A549 (cell line): Measurements from ENCODE around the gene RNF220.

Experiments
- CBX8 ChIP-seq: fragments of 200-600 bp; sonication (generic); IDR thresholded peaks from 2 replicates; pipeline ENCODE4 v1.6.1; 2016
- CEBPB ChIP-seq, 2 experiments: fragments of >200 bp in 1 of 2; sonication (Bioruptor Twin) in 1 of 2; formaldehyde crosslinking in 1 of 2; IDR thresholded peaks; 2 replicates each; pipeline ENCODE4 v1.6.1; 2012 to 2016
- CHD2 ChIP-seq: fragments of 150-350 bp; IDR thresholded peaks from 2 replicates; pipeline ENCODE4 v1.6.1; 2014; ENCODE audit warnings: low read length; ENCODE audit not compliant: partially characterized antibody
- EHMT2 ChIP-seq: fragments of 200-600 bp; sonication (generic); IDR thresholded peaks from 2 replicates; pipeline ENCODE4 v1.6.1; 2016; ENCODE audit warnings: antibody characterized with exemption, low read depth, mild to moderate bottlenecking, moderate library complexity
- EP300 ChIP-seq, 2 experiments: fragments of >200 bp; sonication (Bioruptor Twin); formaldehyde crosslinking; IDR thresholded peaks; 2 replicates in 1 of 2; 3 replicates in 1 of 2; pipeline ENCODE4 v1.6.1; 2016 to 2017
- MYC ChIP-seq: IDR thresholded peaks from 2 replicates; pipeline ENCODE4 v1.6.1; 2012; ENCODE audit warnings: mild to moderate bottlenecking, inconsistent platforms, low read length, improper control_type of control experiment, borderline replicate concordance
- PBX3 ChIP-seq: IDR thresholded peaks from 2 replicates; pipeline ENCODE4 v1.6.1; 2012
- POLR2A ChIP-seq: IDR thresholded peaks from 2 replicates; pipeline ENCODE4 v1.6.1; 2012; ENCODE audit warnings: mild to moderate bottlenecking, low read length
- RAD21 ChIP-seq, 2 experiments: fragments of >200 bp in 1 of 2; sonication (Bioruptor Twin) in 1 of 2; formaldehyde crosslinking in 1 of 2; IDR thresholded peaks in 1 of 2; conservative IDR thresholded peaks in 1 of 2; 2 replicates in 1 of 2; 3 replicates in 1 of 2; pipeline ENCODE4 v1.6.1; 2012 to 2018; ENCODE audit warnings: inconsistent platforms in 1 of 2
- REST ChIP-seq: fragments of 200-600 bp; sonication (generic); IDR thresholded peaks from 2 replicates; pipeline ENCODE4 v1.6.1; 2016; ENCODE audit warnings: antibody characterized with exemption, mild to moderate bottlenecking, moderate library complexity
- SMC3 ChIP-seq: fragments of >200 bp; sonication (Bioruptor Twin); formaldehyde crosslinking; IDR thresholded peaks from 3 replicates; pipeline ENCODE4 v1.6.1; 2018; ENCODE audit warnings: inconsistent platforms
- ZC3H11A ChIP-seq: fragments of 450-650 bp; IDR thresholded peaks from 2 replicates; pipeline ENCODE4 v1.6.1; 2014; ENCODE audit warnings: antibody characterized with exemption, mild to moderate bottlenecking
- TF ChIP-seq, protein P1 (sequence below): fragments of >200 bp; sonication (Bioruptor Twin); formaldehyde crosslinking; IDR thresholded peaks from 3 replicates; pipeline ENCODE4 v1.5.1; 2016
- TF ChIP-seq, protein P2 (sequence below): fragments of 450-650 bp; IDR thresholded peaks from 2 replicates; pipeline ENCODE4 v1.6.1; 2014; ENCODE audit warnings: antibody characterized with exemption

DNA sequence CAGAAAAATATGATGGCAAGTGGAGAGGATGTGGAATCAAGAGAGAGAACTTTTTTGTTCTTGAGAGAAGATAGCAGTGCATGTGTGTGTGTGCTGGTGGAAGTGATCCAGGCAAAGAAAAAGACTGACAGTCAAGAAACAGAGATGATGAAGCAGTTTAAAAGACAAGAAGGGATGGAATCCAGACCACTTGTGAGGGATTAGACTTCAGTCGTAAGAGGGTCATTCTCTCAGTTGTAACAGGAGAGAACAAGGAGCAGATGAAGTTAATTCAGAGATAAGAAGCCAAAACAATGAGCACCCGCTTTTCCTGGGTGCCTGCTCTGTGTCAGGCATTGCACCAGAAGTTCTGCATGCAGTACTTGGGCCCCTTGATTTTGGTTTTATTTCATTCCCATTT is 76.6 kb downstream of the RNF220 start:
- TF ChIP-seq, protein P1, sequence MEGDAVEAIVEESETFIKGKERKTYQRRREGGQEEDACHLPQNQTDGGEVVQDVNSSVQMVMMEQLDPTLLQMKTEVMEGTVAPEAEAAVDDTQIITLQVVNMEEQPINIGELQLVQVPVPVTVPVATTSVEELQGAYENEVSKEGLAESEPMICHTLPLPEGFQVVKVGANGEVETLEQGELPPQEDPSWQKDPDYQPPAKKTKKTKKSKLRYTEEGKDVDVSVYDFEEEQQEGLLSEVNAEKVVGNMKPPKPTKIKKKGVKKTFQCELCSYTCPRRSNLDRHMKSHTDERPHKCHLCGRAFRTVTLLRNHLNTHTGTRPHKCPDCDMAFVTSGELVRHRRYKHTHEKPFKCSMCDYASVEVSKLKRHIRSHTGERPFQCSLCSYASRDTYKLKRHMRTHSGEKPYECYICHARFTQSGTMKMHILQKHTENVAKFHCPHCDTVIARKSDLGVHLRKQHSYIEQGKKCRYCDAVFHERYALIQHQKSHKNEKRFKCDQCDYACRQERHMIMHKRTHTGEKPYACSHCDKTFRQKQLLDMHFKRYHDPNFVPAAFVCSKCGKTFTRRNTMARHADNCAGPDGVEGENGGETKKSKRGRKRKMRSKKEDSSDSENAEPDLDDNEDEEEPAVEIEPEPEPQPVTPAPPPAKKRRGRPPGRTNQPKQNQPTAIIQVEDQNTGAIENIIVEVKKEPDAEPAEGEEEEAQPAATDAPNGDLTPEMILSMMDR = no peak
- TF ChIP-seq EHMT2 (no peak), CEBPB (IDR thresholded peaks at IDR 0.05) (no peak), SMC3 (no peak), CHD2 (no peak), REST (no peak), MYC (no peak), POLR2A (no peak), PBX3 (no peak), RAD21 (conservative IDR thresholded peaks at IDR 0.05 in 1 of 2, IDR thresholded peaks at IDR 0.05 in 1 of 2) (no peak), ZC3H11A (no peak), CBX8 (no peak), EP300 (IDR thresholded peaks at IDR 0.05) (no peak)
- TF ChIP-seq, protein P2, sequence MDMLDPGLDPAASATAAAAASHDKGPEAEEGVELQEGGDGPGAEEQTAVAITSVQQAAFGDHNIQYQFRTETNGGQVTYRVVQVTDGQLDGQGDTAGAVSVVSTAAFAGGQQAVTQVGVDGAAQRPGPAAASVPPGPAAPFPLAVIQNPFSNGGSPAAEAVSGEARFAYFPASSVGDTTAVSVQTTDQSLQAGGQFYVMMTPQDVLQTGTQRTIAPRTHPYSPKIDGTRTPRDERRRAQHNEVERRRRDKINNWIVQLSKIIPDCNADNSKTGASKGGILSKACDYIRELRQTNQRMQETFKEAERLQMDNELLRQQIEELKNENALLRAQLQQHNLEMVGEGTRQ = no peak
